ENCODE measurements around the gene ST8SIA6.
"Not testable (repeated sequence)": the region's sequence is repeated elsewhere in the genome, so short reads cannot be mapped to it uniquely, and the experiment has no call there.

ST8SIA6 gene

GRCh38 chr10:17344206-17344605 is 110.2 kb downstream of the ST8SIA6 start:
- no peak for DNase-seq (ENCODE audit: low read depth)

- DNase-seq (ENCODE audit: low read depth), result no peak
Measured at GRCh38 chr10:17343118-17343517, 111.3 kb downstream of the ST8SIA6 start.

GRCh38 chr10:17340144-17340829 is 114.1 kb downstream of the ST8SIA6 start:
- DNase-seq (ENCODE audit: low read depth), result no peak

- peak; percentile 66 for DNase-seq (ENCODE audit: low read depth)
Measured at GRCh38 chr10:17335065-17335464, 119.3 kb downstream of the ST8SIA6 start.

GRCh38 chr10:17330501-17330900 is 123.9 kb downstream of the ST8SIA6 start:
- DNase-seq (ENCODE audit: low read depth), result no peak

GRCh38 chr10:17326377-17326776 is 128.0 kb downstream of the ST8SIA6 start:
- no peak for DNase-seq (ENCODE audit: low read depth)

GRCh38 chr10:17321957-17322356 is 132.4 kb downstream of the ST8SIA6 start:
- DNase-seq (ENCODE audit: low read depth), result not testable (repeated sequence)

GRCh38 chr10:17316488-17317170 is 137.8 kb downstream of the ST8SIA6 start:
- no peak for DNase-seq (ENCODE audit: low read depth)

- no peak for DNase-seq (ENCODE audit: low read depth)
Measured at GRCh38 chr10:17309435-17309834, 145.0 kb downstream of the ST8SIA6 start.

GRCh38 chr10:17307123-17307522 is 147.3 kb downstream of the ST8SIA6 start:
- no peak for DNase-seq (ENCODE audit: low read depth)

GRCh38 chr10:17292375-17292774 is 162.0 kb downstream of the ST8SIA6 start:
- no peak for DNase-seq (ENCODE audit: low read depth)

GRCh38 chr10:17290226-17290625 is 164.2 kb downstream of the ST8SIA6 start:
- DNase-seq (ENCODE audit: low read depth), result no peak

GRCh38 chr10:17289763-17290162 is 164.6 kb downstream of the ST8SIA6 start:
- DNase-seq (ENCODE audit: low read depth), result no peak

GRCh38 chr10:17286562-17287550 is 167.5 kb downstream of the ST8SIA6 start:
- no peak for DNase-seq (ENCODE audit: low read depth)

GRCh38 chr10:17282311-17282710 is 172.1 kb downstream of the ST8SIA6 start:
- DNase-seq (ENCODE audit: low read depth), result no peak

GRCh38 chr10:17278607-17279240 is 175.7 kb downstream of the ST8SIA6 start:
- DNase-seq (ENCODE audit: low read depth), result no peak

GRCh38 chr10:17276756-17277424 is 177.5 kb downstream of the ST8SIA6 start:
- DNase-seq (ENCODE audit: low read depth), result no peak

GRCh38 chr10:17273403-17273802 is 181.0 kb downstream of the ST8SIA6 start:
- peak; percentile 24 for DNase-seq (ENCODE audit: low read depth)

GRCh38 chr10:17272648-17273047 is 181.7 kb downstream of the ST8SIA6 start:
- DNase-seq (ENCODE audit: low read depth), result no peak

All from GM04503 (cell line).